Bronchial epithelial cell (primary cell): ENCODE data around the gene GPRC5C. TPM values are rescaled to one million over a fixed set of nuclear protein-coding genes. Genes with fewer than 3 reads are reported as not detected.

Experiments
- DNase-seq: peaks from one replicate; pipeline ENCODE4 v3.0.0-alpha.2; 2010; ENCODE audit warnings: low read depth
- FAIRE-seq: peaks from 2 replicates; lab custom pipeline; 2011; peaks lifted over from hg19 to GRCh38; lab: Jason Lieb, UNC
- H3K27me3 ChIP-seq: 2 replicates; pipeline ENCODE4 v1.5.1; 2011; ENCODE audit warnings: low read length; ENCODE audit not compliant: control insufficient read depth, insufficient read depth
- H3K36me3 ChIP-seq: 2 replicates; pipeline ENCODE4 v1.5.1; 2011; ENCODE audit warnings: low read length; ENCODE audit not compliant: control insufficient read depth, insufficient read depth
- H3K4me3 ChIP-seq: 2 replicates; pipeline ENCODE4 v1.5.1; 2011; ENCODE audit warnings: mild to moderate bottlenecking, low read depth, low read length, control low read depth
- total RNA-seq: library from RNA; depleted of rRNA; stranded (reverse); fragments of >200 nt; gene quantifications from 2 replicates; pipeline ENCODE4 v1.2.1, GENCODE V29; 2014
- TF ChIP-seq, protein P1 (sequence below): IDR thresholded peaks from 2 replicates; pipeline ENCODE4 v1.5.1; 2011; ENCODE audit warnings: mild to moderate bottlenecking, moderate library complexity, low read length, control low read depth, inconsistent platforms; ENCODE audit not compliant: insufficient read depth, severe bottlenecking

The GPRC5C gene
- total RNA-seq, 1 donor from 2014 or later: 15.5 TPM

DNA sequence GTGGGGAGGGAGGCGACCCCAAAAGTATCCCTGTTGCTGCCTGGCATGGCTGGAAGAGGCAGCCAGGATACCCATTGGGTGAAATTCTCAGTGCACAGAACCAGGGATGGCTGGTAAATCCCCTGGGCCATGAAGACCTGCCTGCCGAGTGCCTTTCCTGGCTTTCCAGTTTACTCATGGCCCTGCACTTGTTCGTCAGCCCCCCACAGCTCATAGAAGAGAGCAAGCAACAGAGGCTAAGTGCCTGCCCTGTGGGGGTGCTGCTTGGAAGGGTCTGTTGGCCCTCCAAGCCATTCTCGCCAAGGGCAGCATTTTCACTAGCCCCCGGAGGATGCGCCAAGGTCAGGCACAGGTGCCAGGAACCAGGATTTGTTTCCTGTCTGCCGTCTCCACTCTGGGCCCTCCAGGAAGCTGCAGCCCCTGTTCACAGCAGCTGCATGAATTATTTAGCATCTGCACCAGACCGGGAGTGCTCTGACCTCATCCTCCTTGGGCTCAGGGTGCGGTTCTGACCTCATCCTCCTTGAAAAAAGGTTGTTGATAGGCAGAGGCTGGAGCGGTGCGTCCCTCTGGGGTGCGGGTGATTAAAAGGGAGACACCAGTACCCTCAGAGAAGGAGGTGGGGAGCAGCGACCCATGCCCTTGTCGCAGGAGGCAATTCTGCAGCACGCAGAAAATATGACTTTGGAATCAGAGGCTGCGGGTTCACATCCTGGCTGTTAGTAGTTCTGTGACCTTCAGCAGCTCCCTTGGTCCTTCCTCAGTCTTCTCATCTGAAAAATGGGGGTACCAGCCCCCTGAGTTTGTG, 20.3 kb downstream of the GPRC5C start:
- no peak for FAIRE-seq
- TF ChIP-seq, protein P1, sequence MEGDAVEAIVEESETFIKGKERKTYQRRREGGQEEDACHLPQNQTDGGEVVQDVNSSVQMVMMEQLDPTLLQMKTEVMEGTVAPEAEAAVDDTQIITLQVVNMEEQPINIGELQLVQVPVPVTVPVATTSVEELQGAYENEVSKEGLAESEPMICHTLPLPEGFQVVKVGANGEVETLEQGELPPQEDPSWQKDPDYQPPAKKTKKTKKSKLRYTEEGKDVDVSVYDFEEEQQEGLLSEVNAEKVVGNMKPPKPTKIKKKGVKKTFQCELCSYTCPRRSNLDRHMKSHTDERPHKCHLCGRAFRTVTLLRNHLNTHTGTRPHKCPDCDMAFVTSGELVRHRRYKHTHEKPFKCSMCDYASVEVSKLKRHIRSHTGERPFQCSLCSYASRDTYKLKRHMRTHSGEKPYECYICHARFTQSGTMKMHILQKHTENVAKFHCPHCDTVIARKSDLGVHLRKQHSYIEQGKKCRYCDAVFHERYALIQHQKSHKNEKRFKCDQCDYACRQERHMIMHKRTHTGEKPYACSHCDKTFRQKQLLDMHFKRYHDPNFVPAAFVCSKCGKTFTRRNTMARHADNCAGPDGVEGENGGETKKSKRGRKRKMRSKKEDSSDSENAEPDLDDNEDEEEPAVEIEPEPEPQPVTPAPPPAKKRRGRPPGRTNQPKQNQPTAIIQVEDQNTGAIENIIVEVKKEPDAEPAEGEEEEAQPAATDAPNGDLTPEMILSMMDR: no peak

DNA sequence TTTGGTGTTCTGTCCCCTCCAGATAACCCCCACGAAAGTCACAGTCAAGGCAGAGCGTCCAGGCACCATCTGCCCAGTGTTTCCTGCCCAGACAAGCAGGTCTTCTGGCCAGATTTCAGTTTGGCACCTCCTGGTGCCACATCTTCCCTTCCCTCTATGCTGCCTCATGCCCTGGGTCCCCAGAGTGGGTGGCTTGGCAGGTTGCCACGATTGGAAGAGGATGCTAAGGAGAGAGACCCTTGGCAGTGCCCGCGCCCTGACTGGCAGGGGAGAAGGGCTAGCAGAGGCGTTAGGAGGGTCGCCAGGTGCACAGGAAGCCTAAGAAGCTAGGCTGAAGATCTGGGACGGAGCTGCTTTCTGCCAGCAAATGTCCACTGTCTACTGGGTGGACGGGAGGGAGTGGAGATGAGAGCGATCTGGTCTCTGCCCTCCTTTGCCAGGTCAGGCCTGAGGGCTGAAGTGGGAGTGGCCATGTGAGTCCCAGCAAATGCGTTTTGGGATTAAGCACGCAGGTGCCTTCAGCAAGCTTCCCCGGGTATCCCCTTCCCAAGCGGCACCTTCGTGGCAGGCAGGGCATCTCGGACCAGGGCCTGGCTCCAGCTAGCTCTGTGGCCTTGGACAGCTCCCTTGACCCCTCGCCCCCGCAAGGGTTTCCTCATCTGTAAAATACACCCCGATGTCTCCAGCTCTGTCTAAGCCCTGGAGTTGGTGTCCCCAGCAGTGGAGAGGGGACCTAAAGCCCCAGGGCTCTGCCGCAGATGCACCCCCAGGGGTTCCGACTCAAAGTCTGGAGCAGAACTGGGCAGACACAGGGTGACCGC, 21.2 kb downstream of the GPRC5C start:
- FAIRE-seq: no peak
- TF ChIP-seq, protein P1: no peak
- Histone ChIP-seq H3K36me3 (peaks cover 2% of the 10 kb centered on the region), H3K27me3 (peaks cover 8% of the 10 kb centered on the region), H3K4me3 (peak overlapping the region; percentile 17)
- DNase-seq: no peak

More for the DNA sequence above, 20.3 kb downstream of the GPRC5C start:
- peak; percentile 10 for DNase-seq
- peaks cover 2% of the 10 kb centered on the region for H3K36me3 ChIP-seq
- no peak overlapping the region for H3K4me3 ChIP-seq
- peaks cover 8% of the 10 kb centered on the region for H3K27me3 ChIP-seq

DNA sequence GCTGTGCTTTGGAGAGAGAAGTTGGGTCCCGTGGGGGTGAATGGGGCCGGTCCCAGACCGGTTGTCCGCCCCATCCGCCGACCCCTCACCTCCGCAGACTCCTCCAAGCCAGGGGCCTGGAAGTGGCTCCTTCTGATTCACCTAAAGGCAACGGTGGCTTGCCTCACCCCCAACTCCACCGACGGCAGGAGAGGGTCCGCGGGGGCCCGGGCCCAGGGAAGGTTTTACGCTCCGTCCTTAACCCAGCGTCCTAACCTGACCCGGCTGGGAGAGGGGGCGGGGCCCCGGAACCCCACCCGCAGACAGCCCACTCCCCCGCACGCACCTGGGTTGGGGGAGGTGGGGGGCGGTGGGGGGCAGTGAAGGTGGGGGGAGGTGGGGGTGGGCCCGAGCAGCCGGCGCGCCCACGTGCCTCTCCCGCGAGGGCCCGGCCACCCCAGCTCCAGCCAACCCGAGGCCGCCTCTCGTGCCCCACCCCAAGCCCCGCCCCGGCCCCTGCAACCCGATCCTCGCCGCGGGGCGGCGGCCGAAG, 21.8 kb downstream of the GPRC5C start:
- DNase-seq (no peak), FAIRE-seq (no peak)
- H3K36me3 ChIP-seq: peaks cover 2% of the 10 kb centered on the region
- TF ChIP-seq, protein P1: no peak
- H3K4me3 ChIP-seq: peak overlapping the region; percentile 21
- peaks cover 8% of the 10 kb centered on the region for H3K27me3 ChIP-seq

DNA sequence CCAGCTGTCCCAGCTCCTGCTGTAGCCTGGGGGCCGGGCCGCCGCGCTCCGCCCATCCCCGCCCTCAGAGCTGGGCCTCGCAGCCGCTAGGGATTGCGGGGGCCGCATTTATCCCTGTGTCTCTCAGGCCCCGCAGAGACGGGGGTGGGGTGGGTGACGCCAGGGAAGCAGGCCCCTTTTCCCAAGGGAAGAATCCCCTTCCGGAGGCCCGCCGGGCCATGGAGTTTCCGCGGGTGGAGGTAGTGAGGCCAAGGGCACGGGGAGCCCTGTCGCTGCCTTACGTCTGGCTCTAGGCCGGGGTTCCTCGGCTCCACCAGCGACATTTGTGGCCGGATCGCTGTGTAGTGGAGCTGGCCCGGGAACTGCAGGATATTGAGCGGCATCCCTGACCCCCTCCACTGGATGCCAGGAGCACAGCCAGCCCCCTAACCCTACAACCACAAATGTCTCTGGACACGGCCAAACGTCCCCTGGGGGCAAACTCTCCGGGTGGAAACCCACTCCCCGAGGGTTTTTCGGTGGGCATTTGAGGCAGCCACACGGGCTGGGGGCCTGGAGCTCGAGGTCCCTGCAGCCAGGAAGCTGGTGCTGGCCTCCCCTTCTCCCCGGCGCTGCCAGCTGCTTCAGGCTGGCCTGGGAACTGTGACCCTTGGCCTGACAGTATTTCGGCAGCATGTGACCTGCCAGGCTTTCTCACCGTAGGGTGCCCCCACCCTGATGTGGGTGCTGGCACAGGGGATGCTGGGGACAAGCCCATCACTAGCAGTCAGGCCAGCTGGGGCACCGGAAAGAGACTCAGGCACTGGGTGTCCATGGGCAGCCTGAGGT, 22.5 kb downstream of the GPRC5C start:
- TF ChIP-seq, protein P1: no peak
- FAIRE-seq: no peak
- DNase-seq: peak; percentile 47
- H3K36me3 ChIP-seq: peaks cover 2% of the 10 kb centered on the region
- H3K27me3 ChIP-seq: peaks cover 8% of the 10 kb centered on the region
- H3K4me3 ChIP-seq: peak overlapping the region; percentile 21

DNA sequence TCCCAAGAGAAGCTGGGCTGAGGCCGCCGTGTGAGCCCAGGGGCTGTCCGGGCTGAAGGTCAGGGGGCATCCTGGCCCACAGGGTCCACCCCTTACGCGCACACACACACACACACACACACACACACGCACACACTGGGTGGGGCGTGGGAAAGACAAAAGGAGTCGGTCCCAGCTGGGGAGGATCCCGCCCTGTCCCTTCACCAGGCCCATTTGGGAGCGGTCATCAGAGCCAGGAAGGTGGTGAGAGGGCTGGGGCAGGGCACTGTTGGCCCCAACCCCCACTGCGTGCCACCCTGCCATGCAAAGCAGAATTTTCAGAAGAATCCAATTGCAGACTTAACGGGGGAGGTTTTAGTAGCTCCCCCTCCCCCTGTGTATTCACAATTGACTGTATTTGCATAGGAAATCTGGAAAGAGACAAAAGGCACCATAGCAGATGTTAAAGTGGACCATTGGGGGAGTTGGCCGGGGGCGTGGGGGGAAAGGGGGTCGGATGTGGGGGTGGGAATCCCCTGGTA, 23.2 kb downstream of the GPRC5C start:
- no peak for FAIRE-seq
- H3K27me3 ChIP-seq: peaks cover 8% of the 10 kb centered on the region

More for the DNA sequence above, 23.2 kb downstream of the GPRC5C start:
- H3K36me3 ChIP-seq: no peaks in the 10 kb centered on the region
- no peak for DNase-seq
- no peak overlapping the region for H3K4me3 ChIP-seq
- TF ChIP-seq, protein P1: no peak
